HG03432 (cell line): Measurements from ENCODE around the gene ANKRD1.
"Not testable (repeated sequence)": the region's sequence is repeated elsewhere in the genome, so short reads cannot be mapped to it uniquely, and the experiment has no call there.

Experiments
- ATAC-seq: cut with Tn5 transposase; IDR thresholded peaks from one replicate; pipeline ENCODE4 v1.9.1; 2021; ENCODE audit warnings: mild to moderate bottlenecking, moderate library complexity; ENCODE audit not compliant: unreplicated experiment

The ANKRD1 gene

DNA sequence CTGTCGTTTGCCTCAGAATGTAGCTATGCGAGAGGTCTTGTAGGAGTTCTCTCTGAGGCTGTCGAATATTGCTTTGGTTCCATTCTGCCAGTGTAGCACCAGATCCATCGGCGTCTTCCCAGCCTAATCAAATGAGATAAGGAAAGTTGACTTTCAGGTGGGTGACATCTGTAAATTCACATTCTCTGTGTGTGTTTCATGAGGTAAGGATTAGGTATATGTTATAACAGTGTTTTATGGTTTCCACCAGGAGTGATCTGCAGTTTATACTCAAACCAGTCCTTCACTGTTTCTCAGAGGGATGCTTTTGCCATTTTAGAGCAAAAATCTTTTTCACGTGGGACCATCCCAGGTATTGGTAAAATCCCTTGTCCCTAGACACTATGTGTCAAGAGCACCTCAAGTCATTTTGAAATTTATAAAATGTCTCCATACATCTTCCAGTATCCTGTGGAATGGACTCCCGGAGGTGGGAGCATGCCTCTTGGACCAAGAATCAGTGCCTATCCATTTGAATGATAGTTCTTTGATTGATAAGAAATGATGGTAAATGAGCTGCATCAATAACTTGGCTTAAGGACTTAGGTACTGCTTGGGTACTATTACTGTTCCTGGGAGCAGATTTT, 7.9 kb downstream of the ANKRD1 start:
- no peak for ATAC-seq

DNA sequence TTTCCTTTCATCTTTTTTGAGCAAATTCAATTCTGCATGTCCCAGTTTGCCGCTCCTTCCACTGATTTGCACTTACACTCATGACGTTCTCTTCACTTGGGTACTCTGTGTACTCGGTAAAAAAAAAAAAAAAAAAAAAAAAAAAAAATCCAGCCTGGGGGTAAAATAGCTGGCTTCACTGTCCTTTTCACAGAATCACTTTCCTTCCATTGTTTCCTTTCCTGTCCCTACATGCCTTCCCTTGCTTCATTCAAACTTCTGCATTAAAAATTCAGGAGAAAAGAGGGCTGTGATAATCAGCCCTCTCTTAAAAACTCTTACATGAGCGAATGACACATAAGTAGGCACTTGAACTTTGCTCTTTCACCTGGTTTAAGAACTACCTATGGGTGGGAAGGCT, 8.7 kb downstream of the ANKRD1 start:
- no peak for ATAC-seq

GRCh38 chr10:90911133-90912051, 9.5 kb downstream of the ANKRD1 start:
- ATAC-seq, result peak; percentile 87

GRCh38 chr10:90906596-90906995, 14.3 kb downstream of the ANKRD1 start:
- no peak for ATAC-seq

DNA sequence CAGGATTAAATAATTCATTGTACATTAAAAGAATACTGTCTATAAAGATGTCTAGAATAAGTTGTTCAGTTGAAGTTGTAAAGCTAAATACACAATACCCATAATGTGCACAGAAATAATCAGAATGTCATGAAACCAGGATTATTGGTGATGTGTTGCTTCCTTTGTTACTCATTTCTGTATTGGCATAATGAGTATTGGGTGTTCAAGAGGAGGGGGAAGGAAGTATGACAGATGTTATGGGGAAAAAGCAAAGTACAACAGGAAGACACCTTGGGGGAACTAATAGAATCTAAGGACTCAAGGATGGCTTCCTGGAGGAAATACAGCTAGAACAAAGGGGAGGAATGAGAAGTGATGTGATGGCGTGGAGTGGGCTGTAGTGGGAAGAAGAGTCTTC, 15.0 kb downstream of the ANKRD1 start:
- peak; percentile 84 for ATAC-seq

GRCh38 chr10:90896916-90897315, 24.0 kb downstream of the ANKRD1 start:
- not testable (repeated sequence) for ATAC-seq

- ATAC-seq, result no peak
Measured at GRCh38 chr10:90893190-90893589, 27.7 kb downstream of the ANKRD1 start.

DNA sequence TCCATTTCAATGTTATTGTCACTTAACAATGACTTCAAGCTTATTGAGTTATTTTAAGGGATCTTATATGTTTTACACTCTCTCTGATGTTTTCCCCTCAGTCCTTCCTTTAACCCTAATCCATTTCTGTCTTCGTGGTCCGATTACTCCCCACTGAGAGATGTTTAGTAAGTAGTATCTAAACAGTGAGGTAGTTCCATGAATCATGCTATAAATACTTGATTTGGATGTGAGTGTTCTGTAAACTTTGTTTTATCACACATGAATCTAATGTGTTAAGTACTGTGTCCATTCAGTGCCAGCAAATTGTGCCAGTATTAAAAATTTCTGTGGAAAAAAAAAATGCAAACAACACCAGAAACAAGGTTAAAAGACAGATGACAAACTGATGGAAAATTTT, 30.5 kb downstream of the ANKRD1 start:
- no peak for ATAC-seq

GRCh38 chr10:90889636-90890035, 31.3 kb downstream of the ANKRD1 start:
- no peak for ATAC-seq

DNA sequence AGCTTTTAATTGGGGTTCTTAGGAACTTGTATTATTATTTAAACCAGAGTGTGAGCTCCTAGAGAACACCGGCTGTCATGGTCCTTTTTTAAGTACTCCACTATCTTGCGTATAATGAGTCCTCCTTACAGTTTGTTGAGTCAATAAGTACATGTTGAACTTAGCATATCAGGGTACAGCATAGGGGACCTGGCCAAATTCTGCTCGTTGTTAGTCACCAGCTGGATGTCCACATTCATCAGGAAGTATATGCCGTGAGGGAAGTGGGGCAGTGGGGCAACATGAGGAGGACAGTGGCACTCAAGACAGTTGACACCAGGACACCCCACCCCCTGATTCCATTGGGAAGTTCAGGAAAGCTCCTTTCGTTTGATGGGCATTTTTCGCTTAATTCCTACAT, 32.5 kb downstream of the ANKRD1 start:
- ATAC-seq, result no peak

DNA sequence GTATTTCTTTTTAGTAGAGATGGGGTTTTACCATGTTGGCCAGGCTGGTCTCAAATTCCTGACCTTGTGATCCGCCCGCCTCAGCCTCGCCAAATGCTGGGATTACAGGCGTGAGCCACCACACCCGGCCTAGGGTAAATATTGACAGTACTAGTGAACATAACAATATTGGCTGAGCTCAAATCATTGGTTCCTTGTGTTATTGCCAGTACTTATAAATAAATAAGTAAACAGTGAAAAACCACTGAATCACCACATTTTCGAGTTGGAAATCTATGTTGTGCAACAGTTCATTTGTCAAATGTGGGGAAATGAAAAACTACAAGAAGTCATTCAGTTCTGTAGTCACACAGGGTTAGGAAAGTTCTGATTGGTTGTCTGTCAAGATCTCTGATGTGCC, 33.3 kb downstream of the ANKRD1 start:
- ATAC-seq, result no peak

GRCh38 chr10:90885176-90885575, 35.7 kb downstream of the ANKRD1 start:
- ATAC-seq, result no peak

GRCh38 chr10:90884431-90884830, 36.5 kb downstream of the ANKRD1 start:
- ATAC-seq, result no peak

- not testable (repeated sequence) for ATAC-seq
Measured at GRCh38 chr10:90880059-90880719, 40.7 kb downstream of the ANKRD1 start.

DNA sequence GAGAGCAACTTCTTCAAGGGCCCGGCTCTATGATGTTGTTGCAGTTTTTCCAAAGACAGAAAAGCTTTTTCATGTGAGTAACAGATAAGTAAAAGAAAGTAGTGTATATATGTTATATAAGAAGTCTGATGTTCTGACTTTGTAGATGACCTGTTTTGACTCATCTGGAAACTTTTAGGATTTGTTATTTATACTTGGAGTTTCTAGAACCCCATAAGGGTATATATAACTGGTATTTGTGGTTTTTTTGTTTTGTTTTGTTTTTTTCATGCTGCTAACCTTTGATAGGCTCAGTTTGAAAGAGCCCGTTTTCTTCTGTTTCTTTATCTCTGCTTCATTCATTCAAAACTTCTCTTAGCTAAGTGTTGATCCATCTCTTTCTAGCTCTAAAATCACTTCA, 41.8 kb downstream of the ANKRD1 start:
- ATAC-seq, result no peak

- ATAC-seq, result no peak
Measured at GRCh38 chr10:90872648-90873020, 48.3 kb downstream of the ANKRD1 start.

GRCh38 chr10:90871766-90872647, 48.9 kb downstream of the ANKRD1 start, which contains the start of gene RPP30:
Gene RPP30, plus strand, starts transcription at chr10:90871974. Its CDS starts 13 bp downstream, at chr10:90871987.
- peak; percentile 100 for ATAC-seq

GRCh38 chr10:90871279-90871765, 49.6 kb downstream of the ANKRD1 start:
- peak; percentile 53 for ATAC-seq

DNA sequence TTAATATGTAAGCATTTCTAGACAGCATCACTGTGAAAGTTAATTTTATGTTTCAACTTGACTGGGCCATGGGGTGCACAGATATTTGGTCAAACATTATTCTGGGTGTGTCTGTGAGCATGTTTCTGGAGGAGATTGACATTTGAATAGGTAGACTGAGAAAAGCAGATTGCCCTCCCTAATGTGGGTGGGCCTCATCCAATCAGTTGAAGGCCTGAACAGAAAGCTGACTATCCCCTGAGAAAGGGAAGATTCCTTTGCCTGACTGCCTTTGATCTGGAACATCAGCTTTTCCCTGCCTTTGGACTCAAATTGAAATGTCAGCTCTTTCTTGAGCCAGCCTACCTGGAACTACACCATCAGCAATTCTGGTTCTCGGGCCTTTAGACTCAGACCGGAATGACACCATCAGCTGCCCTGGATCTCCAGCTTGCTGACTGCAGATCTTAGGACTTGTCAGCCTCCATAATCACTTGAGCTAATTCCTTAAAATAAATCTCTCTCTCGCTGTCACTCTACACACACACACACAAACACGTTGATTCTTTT, 54.8 kb downstream of the ANKRD1 start:
- ATAC-seq, result no peak

DNA sequence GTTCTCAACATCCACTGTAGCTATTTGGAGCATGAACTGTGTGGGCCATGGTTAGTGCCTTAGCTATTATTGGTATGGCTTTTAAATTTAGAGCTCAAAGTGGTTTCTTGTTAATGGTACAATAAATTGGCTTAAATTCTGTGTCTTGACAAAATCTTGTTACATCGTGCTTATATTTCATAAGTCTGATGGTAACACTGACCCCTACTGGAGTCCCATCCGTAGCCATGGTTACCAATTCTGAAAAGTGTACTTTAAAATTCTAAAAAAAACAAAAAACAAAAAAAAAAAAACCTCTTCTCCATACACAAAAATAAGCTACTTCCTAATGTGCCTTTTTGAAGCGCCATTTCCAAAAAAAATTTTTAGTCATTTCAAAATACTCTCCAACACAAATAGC, 55.5 kb downstream of the ANKRD1 start:
- ATAC-seq, result no peak
